Hematopoietic multipotent progenitor cell treated with erythropoietin and hydrocortisone succinate and interleukin-3 and kit ligand, for 8 days (in vitro differentiated cells): ENCODE measurements around the gene KCNQ5.
"Not testable (repeated sequence)": the region's sequence is repeated elsewhere in the genome, so short reads cannot be mapped to it uniquely, and the experiment has no call there.

Experiments
- DNase-seq: peaks from one replicate; pipeline ENCODE4 v3.0.0-alpha.2; 2015

Gene KCNQ5

GRCh38 chr6:72963946-72964345 is 342.1 kb downstream of the KCNQ5 start:
- no peak for DNase-seq

GRCh38 chr6:72966628-72967280 is 344.9 kb downstream of the KCNQ5 start:
- no peak for DNase-seq

DNA sequence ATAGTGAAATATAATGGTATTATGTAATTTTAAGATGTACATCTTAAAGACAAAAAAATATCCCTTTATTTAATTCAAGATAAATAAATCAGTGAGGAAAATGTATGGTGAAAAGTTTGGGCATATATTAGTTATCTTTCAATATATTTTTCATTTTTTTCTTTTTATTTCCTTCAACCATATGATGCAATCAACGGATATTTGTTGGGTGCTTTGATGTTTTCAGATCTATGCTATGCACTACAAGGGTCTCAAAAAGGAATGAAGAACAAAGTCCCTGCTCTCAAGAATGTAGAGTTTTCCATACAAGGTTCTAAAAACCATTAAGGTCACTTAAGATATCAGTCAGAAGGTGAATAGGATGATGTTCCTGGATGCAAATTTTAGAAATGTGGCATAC is 345.5 kb downstream of the KCNQ5 start:
- no peak for DNase-seq

DNA sequence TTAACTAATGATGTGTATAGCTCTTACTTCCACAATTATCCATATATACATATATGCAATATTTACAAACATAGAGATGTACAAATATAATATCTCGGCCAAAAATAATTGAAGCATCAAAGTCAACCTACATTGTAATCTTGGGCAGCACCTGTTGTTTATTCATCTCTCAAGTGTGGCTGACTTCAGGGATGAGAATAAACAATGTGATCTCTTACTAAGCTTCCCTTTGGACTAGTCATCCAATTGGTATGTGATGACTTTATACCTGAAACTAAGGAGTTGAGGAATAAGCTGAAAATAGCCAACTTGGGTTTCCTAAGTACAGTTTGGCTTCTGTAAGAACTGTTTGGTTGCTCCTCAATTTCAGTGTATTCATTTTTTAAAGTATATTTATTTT is 346.8 kb downstream of the KCNQ5 start:
- DNase-seq, result no peak

- DNase-seq, result no peak
Measured at GRCh38 chr6:72969666-72970065, 347.8 kb downstream of the KCNQ5 start.

GRCh38 chr6:72972579-72972978 is 350.7 kb downstream of the KCNQ5 start:
- no peak for DNase-seq

GRCh38 chr6:72974276-72974675 is 352.4 kb downstream of the KCNQ5 start:
- no peak for DNase-seq

- DNase-seq, result no peak
Measured at GRCh38 chr6:72975352-72975752, 353.5 kb downstream of the KCNQ5 start.

DNA sequence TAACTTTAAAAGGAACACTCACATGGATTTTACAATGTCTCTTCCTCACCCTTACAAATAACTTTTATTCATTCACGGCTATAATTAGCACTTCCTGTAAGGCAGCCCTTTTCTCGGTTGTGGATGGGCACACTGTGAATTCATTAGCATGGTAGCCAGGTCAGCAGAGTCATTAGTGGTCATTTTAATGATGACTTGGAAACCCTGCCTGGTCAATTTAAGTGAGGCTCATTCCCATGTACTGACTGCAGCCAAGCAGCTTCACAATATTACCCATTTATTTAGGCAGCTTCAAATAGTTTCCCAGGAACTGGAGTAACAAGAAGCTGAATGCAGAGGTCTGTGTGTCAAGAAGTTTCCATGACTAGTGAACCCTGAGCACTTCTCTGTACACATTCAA is 354.6 kb downstream of the KCNQ5 start:
- DNase-seq, result no peak

GRCh38 chr6:72977114-72977513 is 355.2 kb downstream of the KCNQ5 start:
- no peak for DNase-seq

- not testable (repeated sequence) for DNase-seq
Measured at GRCh38 chr6:72978808-72979207, 356.9 kb downstream of the KCNQ5 start.

- not testable (repeated sequence) for DNase-seq
Measured at GRCh38 chr6:72984189-72984831, 362.4 kb downstream of the KCNQ5 start.

DNA sequence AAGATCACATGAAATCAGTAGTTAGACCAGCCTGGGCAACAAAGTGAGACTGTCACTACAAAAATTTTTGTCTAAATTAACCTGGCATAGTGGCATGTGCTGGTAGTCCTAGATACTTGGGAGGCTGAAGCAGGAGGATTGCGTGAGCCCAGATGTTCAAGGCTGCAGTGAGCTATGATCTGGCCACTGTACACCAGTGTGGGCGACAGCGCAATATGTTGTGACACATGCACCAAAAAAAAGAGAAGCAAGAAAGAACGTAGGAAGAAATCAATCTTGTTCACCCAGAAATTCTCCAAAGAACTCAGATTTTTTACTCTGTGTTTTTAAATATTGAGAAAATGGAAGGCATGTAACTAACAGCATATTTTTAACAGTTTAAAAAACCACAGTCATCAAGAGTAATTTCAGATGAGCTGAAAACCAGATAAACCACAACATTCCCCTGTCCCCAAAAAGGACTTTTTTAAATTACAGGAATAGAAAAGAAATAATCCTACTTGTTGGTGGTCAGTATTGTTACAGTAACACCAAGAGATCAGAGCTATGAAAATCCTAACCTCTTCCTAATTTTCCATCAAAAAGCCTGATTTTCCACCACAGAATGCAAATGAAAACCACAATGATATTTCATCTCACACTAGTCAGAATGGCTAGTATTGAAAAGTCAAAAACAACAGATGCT is 363.3 kb downstream of the KCNQ5 start:
- no peak for DNase-seq

- DNase-seq, result no peak
Measured at GRCh38 chr6:72987301-72987700, 365.4 kb downstream of the KCNQ5 start.

- no peak for DNase-seq
Measured at GRCh38 chr6:72999995-73000394, 378.1 kb downstream of the KCNQ5 start.

- no peak for DNase-seq
Measured at GRCh38 chr6:73000460-73000859, 378.6 kb downstream of the KCNQ5 start.

DNA sequence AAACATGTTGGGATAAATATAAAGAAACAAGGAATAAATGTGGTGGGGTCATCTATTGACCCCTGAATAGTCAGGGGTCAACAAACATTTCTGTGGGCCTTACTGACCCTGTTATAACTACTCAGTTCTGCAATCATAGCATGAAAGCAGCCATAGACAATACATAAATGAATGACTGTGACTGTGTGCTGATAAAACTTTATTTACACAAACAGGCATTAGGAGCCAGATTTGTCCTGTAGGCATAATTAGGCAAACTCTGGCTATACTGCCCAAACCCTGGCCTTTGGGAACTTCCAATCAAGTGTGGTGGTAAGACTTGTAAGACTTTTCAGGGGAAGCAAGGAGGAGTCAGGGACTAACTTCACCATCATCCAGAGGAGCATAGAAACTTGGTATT is 380.7 kb downstream of the KCNQ5 start:
- DNase-seq, result no peak

DNA sequence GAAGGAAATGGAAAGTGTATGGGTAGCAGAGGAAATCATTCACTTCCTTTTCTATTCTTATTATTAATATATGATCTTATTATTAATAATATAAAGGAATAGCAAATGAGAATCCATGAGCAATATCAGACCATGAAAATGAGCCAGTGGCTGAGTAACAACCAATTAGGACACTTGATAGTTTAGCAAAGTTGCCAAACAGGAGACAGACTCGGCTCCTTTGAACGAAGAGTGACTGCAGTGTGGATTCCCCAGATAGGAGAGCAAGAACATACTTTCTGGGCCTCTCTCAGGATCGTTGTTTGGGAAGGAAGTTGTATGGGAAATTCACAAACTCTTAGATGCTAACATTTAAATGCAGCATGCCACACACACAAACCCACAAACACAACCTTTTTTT is 381.4 kb downstream of the KCNQ5 start:
- no peak for DNase-seq

- no peak for DNase-seq
Measured at GRCh38 chr6:73004231-73004630, 382.4 kb downstream of the KCNQ5 start.

DNA sequence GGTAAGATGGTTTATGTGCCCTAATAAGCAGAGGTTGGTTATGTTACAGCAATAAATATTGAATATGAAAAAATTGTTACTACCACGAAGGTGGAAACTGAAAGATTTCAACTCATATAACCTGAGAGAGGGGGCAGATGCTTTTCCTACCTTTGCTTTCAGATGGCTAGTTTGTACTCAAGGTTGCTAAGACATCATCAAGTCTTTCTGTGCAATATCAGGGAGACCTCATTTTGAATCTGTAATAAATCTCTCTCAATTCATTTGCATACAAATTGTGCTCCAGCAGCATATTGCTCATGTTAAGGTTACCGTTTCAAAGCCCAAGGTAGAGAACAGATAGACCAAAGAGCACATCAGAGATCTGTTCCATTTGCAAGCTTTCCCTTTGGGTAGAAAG is 383.0 kb downstream of the KCNQ5 start:
- DNase-seq, result no peak

- DNase-seq, result no peak
Measured at GRCh38 chr6:73006146-73006545, 384.3 kb downstream of the KCNQ5 start.

GRCh38 chr6:73011945-73012344 is 390.1 kb downstream of the KCNQ5 start:
- no peak for DNase-seq

- no peak for DNase-seq
Measured at GRCh38 chr6:73017476-73017875, 395.6 kb downstream of the KCNQ5 start.

DNA sequence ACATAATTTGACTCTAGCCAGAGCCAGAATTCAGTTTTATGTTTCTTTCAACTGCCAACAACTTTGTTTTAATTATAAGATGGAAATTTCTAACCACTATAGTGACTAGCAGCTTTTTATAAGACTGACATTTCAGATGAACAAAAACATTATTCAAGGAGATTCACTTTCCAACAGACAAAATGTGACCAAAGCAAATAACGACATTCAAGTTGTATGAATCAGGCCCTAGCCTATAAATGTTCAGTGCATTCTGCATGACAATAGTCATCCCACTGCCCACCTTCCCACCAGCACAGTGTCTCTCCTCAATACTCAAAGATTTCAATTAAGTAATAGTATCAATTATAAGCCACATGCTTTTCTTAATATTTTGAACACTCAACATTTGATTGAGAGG is 402.7 kb downstream of the KCNQ5 start:
- no peak for DNase-seq
